ENCODE results near the gene ING4.

Gene ING4

DNA sequence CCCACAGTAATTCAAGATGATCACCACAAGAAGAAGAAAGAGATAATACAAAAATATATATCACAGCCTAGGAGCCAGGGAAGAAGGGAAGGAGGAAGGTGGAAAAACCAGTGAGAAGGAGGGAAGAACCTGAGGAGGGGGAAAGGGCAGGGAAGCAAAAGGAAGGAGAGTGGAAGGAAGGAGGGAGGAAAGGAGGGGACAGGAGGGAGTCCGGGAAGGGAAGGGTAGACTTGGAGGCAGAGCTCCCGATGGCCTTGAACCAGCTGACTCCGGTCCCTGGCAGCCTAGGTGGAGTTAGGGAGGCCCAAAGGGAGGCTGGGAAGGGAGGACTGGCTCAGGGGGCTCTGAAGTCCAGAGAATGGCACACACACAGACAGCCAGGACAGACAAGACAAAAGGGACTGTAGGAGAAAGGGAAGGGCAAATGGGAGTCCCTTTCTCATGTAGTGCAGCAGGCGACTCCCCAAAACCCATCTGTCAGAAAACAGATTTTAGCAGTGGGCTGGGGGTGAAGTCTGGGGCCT is 31.0 kb upstream of the ING4 start:
- H3K4me3 ChIP-seq (ENCODE audit: low read depth, low read length), result no peak overlapping the region
- TF ChIP-seq, protein P1, sequence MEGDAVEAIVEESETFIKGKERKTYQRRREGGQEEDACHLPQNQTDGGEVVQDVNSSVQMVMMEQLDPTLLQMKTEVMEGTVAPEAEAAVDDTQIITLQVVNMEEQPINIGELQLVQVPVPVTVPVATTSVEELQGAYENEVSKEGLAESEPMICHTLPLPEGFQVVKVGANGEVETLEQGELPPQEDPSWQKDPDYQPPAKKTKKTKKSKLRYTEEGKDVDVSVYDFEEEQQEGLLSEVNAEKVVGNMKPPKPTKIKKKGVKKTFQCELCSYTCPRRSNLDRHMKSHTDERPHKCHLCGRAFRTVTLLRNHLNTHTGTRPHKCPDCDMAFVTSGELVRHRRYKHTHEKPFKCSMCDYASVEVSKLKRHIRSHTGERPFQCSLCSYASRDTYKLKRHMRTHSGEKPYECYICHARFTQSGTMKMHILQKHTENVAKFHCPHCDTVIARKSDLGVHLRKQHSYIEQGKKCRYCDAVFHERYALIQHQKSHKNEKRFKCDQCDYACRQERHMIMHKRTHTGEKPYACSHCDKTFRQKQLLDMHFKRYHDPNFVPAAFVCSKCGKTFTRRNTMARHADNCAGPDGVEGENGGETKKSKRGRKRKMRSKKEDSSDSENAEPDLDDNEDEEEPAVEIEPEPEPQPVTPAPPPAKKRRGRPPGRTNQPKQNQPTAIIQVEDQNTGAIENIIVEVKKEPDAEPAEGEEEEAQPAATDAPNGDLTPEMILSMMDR (IDR thresholded peaks at IDR 0.05; ENCODE audit: borderline replicate concordance, insufficient read depth, low read depth, low read length), result no peak

DNA sequence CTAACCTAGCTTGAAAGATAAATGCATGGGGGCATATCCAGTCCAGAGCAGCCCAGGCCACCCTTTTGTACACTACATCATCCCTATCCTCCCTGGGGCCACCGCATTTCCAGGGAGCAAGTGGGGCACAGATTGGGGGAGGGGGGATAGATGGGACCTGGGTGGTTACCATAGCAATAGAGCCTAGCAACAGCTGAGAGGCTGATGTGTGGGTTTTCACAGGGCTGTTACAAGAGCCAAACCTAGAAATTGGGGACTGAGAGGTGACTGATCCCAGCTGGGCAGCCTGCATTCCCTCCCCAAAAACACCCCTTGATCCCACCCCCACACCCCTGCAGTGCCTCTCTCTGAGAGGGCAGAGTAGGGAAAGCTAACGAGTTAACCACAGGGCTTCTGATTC is 30.0 kb upstream of the ING4 start:
- TF ChIP-seq, protein P1 (IDR thresholded peaks at IDR 0.05; ENCODE audit: borderline replicate concordance, insufficient read depth, low read depth, low read length), result no peak
- no peak overlapping the region for H3K4me3 ChIP-seq (ENCODE audit: low read depth, low read length)

DNA sequence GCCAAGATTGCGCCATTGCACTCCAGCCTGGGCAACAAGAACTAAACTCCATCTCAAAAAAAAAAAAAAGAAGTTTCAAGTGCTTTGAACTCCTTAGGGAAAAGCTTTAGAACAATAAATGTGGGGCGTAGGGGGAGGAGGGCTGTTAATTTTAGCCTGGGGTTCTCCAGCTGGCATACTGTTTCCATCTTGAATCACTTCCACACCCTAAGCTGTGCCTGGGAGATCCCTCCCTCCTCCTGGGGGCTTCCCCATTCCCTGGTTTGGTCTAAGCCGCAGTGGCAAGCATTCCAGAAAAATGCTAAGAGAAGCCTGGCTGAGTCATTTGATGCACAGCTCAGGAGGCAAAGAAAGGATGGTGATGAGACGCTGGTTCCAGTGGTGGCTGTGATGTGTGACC is 28.6 kb upstream of the ING4 start:
- no peak overlapping the region for H3K4me3 ChIP-seq (ENCODE audit: low read depth, low read length)
- TF ChIP-seq, protein P1 (IDR thresholded peaks at IDR 0.05; ENCODE audit: borderline replicate concordance, insufficient read depth, low read depth, low read length), result no peak

DNA sequence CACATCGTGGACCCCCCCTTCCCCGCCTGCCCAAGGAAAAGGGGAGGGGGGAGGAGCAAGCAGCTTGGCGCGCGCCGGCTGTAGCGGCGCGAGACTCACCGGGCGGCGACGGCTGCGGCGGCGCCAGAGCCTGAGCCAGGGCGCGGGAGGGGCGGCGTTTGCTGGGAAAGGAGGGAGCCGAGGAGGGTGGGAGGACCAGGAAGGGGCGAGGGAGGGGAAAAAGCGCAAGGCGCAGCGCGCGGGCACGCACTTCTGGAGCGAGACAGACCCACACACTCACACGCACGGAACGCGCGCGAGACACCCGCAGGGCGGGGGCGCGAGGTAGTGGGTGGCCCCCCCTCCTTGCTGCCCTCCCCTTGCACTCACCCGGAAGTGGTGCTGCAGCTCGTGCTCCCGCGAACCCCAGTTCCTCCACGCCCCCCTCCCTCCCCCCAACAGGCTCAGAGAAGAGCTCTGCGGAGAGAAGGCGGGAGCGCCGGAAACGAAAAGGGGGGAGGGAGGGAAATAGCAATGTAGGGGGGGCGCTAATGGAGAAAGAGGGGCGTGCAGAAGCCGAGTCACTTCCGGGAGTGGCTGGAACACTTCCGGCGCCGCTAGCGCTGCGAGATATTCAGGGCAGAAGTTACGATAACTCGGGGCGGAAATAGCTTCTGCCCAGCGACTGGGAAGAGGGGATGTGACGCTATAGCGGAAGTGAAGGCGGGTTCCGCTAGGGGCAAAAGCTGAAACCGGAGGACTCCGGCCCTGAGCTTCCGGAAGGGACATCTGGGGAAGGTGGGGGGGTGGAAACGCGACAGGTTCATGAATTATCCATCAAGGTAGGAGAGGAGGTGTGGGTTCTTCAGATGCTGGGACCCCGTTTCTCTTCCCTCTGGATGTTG is 26.3 kb upstream of the ING4 start, which contains the start of gene ZNF384:
ZNF384 (minus strand) TSS at position 377 of the 884 bp plus-strand sequence. CDS start 9,855 bp downstream, outside the sequence.
- TF ChIP-seq, protein P1 (IDR thresholded peaks at IDR 0.05; ENCODE audit: borderline replicate concordance, insufficient read depth, low read depth, low read length), result no peak
- H3K4me3 ChIP-seq (ENCODE audit: low read depth, low read length), result peak within 1 kb of the TSS; percentile 100

DNA sequence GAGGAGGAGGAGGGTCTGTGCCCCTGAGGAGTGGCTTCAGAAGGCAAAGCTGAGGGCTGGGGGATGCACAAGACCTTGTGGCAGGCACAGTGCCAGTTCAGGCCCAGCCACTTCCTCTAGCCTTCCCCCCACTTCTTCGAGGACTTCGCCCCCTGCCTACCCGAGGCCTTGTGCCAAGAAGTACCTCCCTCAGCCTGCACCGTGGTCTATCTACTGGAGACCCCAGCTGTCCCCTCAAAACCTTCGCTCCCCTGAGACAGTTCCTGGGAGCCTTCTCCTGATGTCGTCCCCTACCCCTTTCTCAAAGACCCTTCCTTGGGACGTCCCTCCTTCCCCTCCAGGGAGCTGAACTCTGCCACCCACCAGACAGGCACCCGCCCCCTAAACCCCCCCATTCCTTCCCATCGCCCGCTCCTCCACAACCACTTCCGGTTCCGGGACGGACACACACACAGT is 25.7 kb upstream of the ING4 start:
- peak overlapping the region; percentile 100 for H3K4me3 ChIP-seq (ENCODE audit: low read depth, low read length)
- TF ChIP-seq, protein P1 (IDR thresholded peaks at IDR 0.05; ENCODE audit: borderline replicate concordance, insufficient read depth, low read depth, low read length), result no peak

DNA sequence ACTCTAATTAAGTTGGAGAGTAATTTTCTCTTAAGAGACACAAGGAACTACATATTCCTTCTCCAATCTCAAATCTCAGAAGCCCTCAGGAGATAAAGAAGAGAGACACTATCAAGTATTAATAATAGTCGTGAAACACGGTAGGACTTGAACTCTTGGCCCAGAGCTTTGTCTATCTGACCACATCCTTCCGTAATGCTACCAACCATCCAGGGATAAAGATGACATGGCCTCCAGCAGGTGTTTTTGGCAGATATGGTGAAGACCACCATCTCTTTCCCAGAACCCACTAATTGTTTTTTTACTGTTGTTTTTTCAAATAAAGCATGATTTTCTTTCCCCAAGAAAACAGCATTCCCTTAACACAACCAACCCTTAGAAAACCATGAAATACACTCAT is 22.9 kb upstream of the ING4 start:
- TF ChIP-seq, protein P1 (IDR thresholded peaks at IDR 0.05; ENCODE audit: borderline replicate concordance, insufficient read depth, low read depth, low read length), result no peak
- no peak overlapping the region for H3K4me3 ChIP-seq (ENCODE audit: low read depth, low read length)
